HG03432 (cell line): ENCODE measurements around the gene RUFY2.
A peak's percentile ranks its signal among the peaks of the same experiment; 100 is the strongest.
"Not testable (repeated sequence)": the region's sequence is repeated elsewhere in the genome, so short reads cannot be mapped to it uniquely, and the experiment has no call there.

ENCODE experiments used
- ATAC-seq: cut with Tn5 transposase; IDR thresholded peaks from one replicate; pipeline ENCODE4 v1.9.1; 2021; ENCODE audit warnings: mild to moderate bottlenecking, moderate library complexity; ENCODE audit not compliant: unreplicated experiment

Gene RUFY2

GRCh38 chr10:68406815-68407548 lies at the start of gene RUFY2:
Gene RUFY2, minus strand, starts transcription at chr10:68407277. Its CDS starts 88 bp downstream, at chr10:68407189.
- ATAC-seq: peak; percentile 97

GRCh38 chr10:68449698-68450097 lies 42.6 kb upstream of the RUFY2 start:
- ATAC-seq: not testable (repeated sequence)

GRCh38 chr10:68446179-68446578 lies 39.1 kb upstream of the RUFY2 start:
- ATAC-seq: no peak

- ATAC-seq: no peak
These were observed 35.9 kb upstream of the RUFY2 start for GRCh38 chr10:68442971-68443370.

- ATAC-seq: no peak
These were observed 33.8 kb upstream of the RUFY2 start for GRCh38 chr10:68440898-68441297.

- ATAC-seq: no peak
These were observed 28.7 kb upstream of the RUFY2 start for GRCh38 chr10:68435803-68436202.

GRCh38 chr10:68434657-68435056 lies 27.6 kb upstream of the RUFY2 start:
- no peak for ATAC-seq

- ATAC-seq: no peak
These were observed 21.5 kb upstream of the RUFY2 start for GRCh38 chr10:68428396-68429104.

- no peak for ATAC-seq
These were observed 17.5 kb upstream of the RUFY2 start for GRCh38 chr10:68424454-68425014.

GRCh38 chr10:68423522-68423921 lies 16.4 kb upstream of the RUFY2 start:
- ATAC-seq: no peak

- ATAC-seq: no peak
These were observed 12.3 kb upstream of the RUFY2 start for GRCh38 chr10:68419376-68419775.

- no peak for ATAC-seq
These were observed 1.9 kb upstream of the RUFY2 start for GRCh38 chr10:68408898-68409518.

GRCh38 chr10:68406111-68406814 lies 814 bp downstream of the RUFY2 start:
- peak; percentile 53 for ATAC-seq

GRCh38 chr10:68403701-68404100 lies 3.4 kb downstream of the RUFY2 start:
- no peak for ATAC-seq

GRCh38 chr10:68402276-68402675 lies 4.8 kb downstream of the RUFY2 start:
- no peak for ATAC-seq

GRCh38 chr10:68397005-68397404 lies 10.1 kb downstream of the RUFY2 start:
- ATAC-seq: no peak

GRCh38 chr10:68385740-68386139 lies 21.3 kb downstream of the RUFY2 start:
- ATAC-seq: no peak

GRCh38 chr10:68371604-68372003 lies 35.5 kb downstream of the RUFY2 start:
- no peak for ATAC-seq

GRCh38 chr10:68367121-68367520 lies 40.0 kb downstream of the RUFY2 start:
- ATAC-seq: no peak

GRCh38 chr10:68366600-68366999 lies 40.5 kb downstream of the RUFY2 start:
- no peak for ATAC-seq

- no peak for ATAC-seq
These were observed 41.5 kb downstream of the RUFY2 start for GRCh38 chr10:68365611-68366010.
